CD4-positive, alpha-beta T cell treated with Interferon gamma for 1 hour (primary cell): ENCODE data around the gene FSHR.

Source experiments
- DNase-seq: peaks from one replicate; pipeline ENCODE4 v3.0.0-alpha.2; 2020

FSHR gene

DNA sequence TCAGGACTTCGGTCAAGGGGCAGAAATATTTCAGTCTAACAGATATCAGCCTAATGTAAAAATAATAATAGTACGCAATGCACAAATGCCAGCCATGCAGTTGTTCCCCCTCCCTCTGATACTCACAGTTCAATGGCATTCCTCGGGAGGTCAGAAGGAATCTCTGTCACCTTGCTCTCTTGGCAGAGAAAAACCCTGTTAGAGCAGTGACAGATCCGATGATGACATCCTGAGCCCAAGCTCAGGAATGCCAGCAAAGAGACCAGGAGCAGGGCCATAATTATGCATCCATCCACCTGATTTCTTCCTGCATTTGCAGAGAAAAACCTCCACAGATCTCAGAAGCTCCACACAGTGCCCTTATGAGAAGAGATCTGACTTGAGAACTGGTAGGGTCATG is at the start of gene FSHR:
Gene FSHR, minus strand, starts transcription at position 376 of the 400 bp plus-strand sequence. Its CDS starts 98 bp downstream, at position 278.
- no peak for DNase-seq

DNA sequence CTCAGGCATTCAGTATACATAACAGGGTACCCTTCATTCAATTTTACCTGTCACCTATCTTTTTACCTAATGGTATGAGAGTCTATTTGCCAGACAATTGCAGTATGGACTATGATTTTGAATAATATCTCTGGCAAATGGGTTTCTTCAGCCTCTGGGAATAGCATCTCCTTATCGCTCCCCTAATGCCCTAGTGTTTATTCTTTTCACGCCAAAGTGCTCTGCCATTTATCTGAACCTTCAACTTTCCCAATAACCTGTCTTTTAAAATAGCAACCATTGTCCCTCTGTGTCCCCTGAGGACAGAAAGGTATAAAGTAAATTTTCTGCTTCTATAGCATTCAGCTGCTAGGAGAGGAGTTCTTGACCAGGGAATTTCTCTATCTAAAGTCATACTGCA is 45.0 kb upstream of the FSHR start:
- no peak for DNase-seq

- DNase-seq, result no peak
These were observed 40.4 kb upstream of the FSHR start for GRCh38 chr2:49194701-49195100.

DNA sequence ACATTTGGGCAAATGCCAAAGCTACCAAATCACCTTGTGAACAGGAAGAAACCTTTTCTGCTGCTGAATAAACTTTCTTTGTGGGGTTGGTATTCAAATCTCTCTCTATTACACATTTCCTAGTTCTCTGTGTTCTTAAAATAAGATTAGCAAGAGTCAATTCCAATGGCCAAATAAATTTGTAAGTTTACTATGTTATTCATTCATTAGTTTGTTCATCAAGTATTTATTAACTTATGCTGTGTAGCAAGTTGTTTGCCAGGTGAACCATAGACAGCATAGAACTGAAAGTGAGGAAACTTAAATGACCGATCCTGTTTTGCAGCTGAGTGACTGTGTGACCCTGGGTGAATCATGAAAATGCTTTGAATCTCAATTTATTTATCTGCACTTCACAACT is 37.7 kb upstream of the FSHR start:
- no peak for DNase-seq

GRCh38 chr2:49189512-49190225 is 35.4 kb upstream of the FSHR start:
- no peak for DNase-seq

- no peak for DNase-seq
These were observed 31.8 kb upstream of the FSHR start for GRCh38 chr2:49186050-49186648.

DNA sequence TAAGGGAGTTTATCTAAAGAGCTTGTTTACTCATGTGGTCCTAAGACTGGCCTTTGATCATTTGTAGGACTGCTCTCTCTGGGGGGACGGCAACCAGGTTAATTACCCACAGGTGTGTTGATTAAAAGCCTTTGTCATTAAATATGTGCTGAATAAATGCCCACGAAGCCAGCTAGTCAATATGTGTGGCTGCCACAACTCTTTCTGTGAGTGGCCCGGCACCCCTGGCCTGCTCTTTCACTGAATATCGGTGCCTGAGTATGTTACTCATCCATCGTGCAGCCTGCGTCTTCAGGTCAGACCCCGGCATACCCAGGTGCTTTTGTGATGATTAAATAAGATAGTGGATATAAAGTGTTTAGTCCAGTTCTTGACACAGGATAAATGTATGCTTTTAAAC is 24.3 kb upstream of the FSHR start:
- DNase-seq, result no peak

- DNase-seq, result no peak
These were observed 22.9 kb upstream of the FSHR start for GRCh38 chr2:49177194-49177593.

GRCh38 chr2:49175831-49176230 is 21.5 kb upstream of the FSHR start:
- no peak for DNase-seq

GRCh38 chr2:49174750-49175149 is 20.4 kb upstream of the FSHR start:
- DNase-seq, result no peak

DNA sequence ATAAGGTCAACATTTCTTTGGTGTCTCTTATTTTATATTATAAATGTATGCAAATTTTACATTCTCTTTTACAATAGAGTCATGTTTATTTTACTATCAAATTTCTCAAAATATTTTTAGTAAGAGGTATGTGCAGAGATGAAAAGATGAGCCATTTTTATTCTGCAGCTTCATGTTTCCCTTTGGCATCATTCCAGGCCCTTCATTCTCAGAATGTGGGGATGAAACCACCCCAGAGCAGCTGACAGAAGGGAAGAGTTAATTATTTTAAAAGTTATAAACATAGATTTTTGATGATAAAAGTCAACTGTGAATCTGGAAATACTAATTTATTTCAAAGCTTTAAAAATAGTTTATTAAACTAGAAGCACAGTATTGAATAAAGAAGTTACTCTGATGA is 12.8 kb upstream of the FSHR start:
- no peak for DNase-seq

DNA sequence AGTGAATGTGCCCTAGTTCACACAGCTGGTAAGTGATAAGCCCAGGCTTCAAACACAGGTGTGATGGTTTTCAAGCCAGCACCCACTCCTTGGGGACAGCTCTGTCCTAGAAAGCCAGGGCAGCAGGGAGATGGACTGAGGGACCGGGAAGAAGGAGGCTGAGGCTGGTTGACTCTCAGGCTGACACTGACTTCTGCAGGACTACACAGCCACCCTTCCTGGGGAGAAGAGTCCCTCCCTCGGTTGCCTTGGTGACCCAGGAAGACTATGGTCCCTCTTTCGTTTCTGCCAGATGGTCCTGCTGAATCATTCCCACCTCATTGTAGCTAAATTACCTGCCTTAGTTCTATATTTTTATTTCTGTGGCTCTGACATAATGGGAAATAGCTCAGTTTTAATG is 11.3 kb upstream of the FSHR start:
- no peak for DNase-seq

GRCh38 chr2:49164729-49165128 is 10.4 kb upstream of the FSHR start:
- DNase-seq, result no peak

DNA sequence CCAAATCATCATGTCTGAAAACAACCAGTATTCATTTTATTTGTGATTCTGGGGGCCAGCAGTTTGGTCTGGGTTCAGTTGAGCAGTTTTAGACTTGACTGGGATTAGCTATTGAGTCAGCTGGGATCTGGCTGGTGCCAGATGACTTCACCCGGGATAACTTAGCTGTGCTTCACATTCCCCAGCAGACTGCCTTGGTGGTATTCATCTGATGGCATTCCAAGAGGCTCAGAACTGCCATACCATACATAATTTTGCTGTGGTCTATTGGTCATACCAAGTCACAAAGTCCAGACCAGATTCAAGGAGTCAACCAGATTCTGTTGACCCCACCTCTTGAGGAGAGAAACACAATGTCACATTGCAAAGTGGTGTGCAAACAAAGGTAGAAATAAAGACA is 7.8 kb upstream of the FSHR start:
- DNase-seq, result no peak

GRCh38 chr2:49154891-49155290 is 576 bp upstream of the FSHR start:
- no peak for DNase-seq

DNA sequence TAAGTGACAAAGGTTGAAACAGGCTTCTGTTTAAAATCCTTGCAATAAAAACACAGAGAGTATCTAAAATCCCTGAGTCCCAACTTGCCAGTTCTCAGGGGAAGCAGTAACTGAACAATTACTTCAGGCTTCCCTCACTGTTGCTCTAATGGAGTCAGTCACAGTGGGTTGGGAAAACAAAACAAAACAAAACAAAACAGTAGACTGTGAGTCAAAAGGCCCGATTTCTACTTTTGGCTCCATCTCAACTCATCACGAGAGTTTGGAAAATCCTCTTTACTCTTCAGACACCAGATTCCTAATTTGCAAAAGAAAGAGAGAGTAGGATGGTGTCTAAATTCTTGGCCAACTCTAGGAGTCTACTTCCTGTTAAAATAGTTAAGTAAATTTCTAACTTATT is 1.1 kb downstream of the FSHR start:
- DNase-seq, result no peak

GRCh38 chr2:49152824-49153223 is 1.5 kb downstream of the FSHR start:
- DNase-seq, result no peak

DNA sequence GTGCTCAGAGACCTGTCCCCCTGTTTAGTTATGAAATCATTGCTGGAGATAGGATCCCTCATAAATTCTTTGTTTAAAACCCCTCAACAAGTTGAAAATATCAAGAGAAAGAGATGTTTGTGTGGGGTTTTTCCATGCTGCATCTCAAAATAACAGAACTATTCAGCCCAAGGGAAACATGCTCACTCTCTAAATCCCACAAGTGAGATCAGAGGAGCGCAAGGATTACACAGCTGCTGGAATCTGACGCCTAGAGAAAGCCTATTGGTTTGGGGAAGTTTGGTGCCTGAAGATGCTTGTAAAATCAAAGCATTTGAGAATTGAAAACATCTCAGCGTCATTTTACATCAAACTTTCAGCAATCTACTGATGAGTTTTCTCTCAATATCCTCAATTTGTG is 7.9 kb downstream of the FSHR start:
- no peak for DNase-seq

GRCh38 chr2:49131801-49132200 is 22.5 kb downstream of the FSHR start:
- no peak for DNase-seq

DNA sequence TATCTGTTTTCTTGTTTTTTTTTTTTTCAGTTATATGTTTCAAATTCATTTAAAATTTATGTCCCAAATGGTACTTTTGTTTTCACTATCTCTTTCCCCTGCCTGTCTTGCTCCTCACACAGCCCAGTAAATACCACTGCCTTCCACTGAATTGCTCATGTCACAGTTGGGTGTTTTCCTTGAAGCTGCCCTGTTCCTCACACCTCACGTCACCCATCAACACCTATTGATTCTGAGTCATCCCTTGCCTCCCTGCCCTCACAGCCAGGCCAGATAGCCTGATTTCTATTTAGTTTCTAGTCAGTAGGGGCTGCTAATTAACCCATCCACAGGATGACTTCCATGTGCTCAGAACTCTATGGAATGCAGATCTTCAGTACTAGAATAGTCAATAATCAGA is 25.3 kb downstream of the FSHR start:
- DNase-seq, result no peak

- DNase-seq, result no peak
These were observed 30.7 kb downstream of the FSHR start for GRCh38 chr2:49123600-49123999.

GRCh38 chr2:49122107-49122506 is 32.2 kb downstream of the FSHR start:
- DNase-seq, result no peak

DNA sequence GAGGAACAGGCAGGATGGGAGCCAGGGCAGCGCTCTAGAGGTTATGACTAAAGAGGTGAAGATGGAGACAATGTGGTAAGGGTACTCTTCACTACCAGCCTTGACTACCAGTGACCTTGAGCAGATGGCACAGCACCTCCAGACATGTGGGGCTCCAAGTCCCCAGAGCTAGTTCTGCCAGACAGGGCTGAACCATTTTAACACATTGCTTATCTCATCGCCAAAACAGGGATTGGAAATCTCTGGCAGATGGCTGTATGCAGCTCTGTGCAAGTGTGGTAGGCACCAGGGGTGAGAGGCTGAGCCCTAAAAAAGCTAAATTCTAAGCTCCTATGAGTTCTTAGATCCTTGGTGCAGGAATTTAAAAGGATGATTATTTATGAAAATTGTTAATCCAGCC is 41.3 kb downstream of the FSHR start:
- no peak for DNase-seq

DNA sequence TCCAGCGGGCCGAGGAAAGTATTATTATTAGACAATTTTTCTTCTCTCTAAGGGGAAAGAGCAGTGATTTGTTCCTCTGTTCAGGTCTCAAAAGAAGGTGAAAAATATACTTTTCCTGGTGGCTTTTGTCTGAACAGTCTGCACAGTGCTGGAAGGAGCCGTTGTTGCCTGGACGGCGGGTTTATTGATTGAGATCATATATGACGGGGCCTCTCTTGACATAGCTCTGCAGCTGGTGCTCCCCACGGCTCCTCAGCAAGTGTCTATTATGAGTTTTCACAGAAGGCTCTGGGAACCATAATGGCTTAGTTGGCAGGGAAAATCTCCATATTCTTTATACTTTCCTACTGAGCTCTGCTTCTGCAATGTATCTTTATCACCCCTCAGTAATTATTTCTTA is 42.9 kb downstream of the FSHR start:
- DNase-seq, result no peak

- no peak for DNase-seq
These were observed 43.3 kb downstream of the FSHR start for GRCh38 chr2:49111006-49111405.
